CD4-positive, alpha-beta T cell treated with Interleukin-17A for 4 hours (primary cell): ENCODE data around the gene FAM9C.
"Not testable (repeated sequence)": the region's sequence is repeated elsewhere in the genome, so short reads cannot be mapped to it uniquely, and the experiment has no call there.

ENCODE experiments used
- DNase-seq: peaks from one replicate; pipeline ENCODE4 v3.0.0-alpha.2; 2020; ENCODE audit warnings: mixed read lengths

The FAM9C gene

GRCh38 chrX:13044441-13044840, at the start of gene FAM9C:
FAM9C (minus strand) TSS chrX:13044620; CDS start chrX:13043789, 831 bp downstream.
- no peak for DNase-seq

- DNase-seq = peak; percentile 56
Observed at GRCh38 chrX:13093529-13094140, 49.2 kb upstream of the FAM9C start.

GRCh38 chrX:13092455-13092941, 48.1 kb upstream of the FAM9C start:
- peak; percentile 81 for DNase-seq

GRCh38 chrX:13091111-13091765, 46.8 kb upstream of the FAM9C start:
- peak; percentile 51 for DNase-seq

- DNase-seq = peak; percentile 30
Observed at GRCh38 chrX:13090339-13091110, 46.1 kb upstream of the FAM9C start.

GRCh38 chrX:13090027-13090338, 45.6 kb upstream of the FAM9C start:
- DNase-seq = no peak

GRCh38 chrX:13088156-13088487, 43.7 kb upstream of the FAM9C start:
- DNase-seq = peak; percentile 55

GRCh38 chrX:13087322-13088155, 43.1 kb upstream of the FAM9C start:
- peak; percentile 72 for DNase-seq

- not testable (repeated sequence) for DNase-seq
Observed at GRCh38 chrX:13086793-13087321, 42.4 kb upstream of the FAM9C start.

GRCh38 chrX:13086076-13086475, 41.7 kb upstream of the FAM9C start:
- no peak for DNase-seq

- peak; percentile 74 for DNase-seq
Observed at GRCh38 chrX:13085526-13085925, 41.1 kb upstream of the FAM9C start.

- no peak for DNase-seq
Observed at GRCh38 chrX:13084611-13085010, 40.2 kb upstream of the FAM9C start.

GRCh38 chrX:13083755-13084326, 39.4 kb upstream of the FAM9C start:
- not testable (repeated sequence) for DNase-seq

GRCh38 chrX:13082206-13083065, 38.0 kb upstream of the FAM9C start:
- peak; percentile 48 for DNase-seq

- DNase-seq = peak; percentile 39
Observed at GRCh38 chrX:13081395-13082205, 37.2 kb upstream of the FAM9C start.

GRCh38 chrX:13080128-13080795, 35.8 kb upstream of the FAM9C start:
- DNase-seq = no peak

- peak; percentile 31 for DNase-seq
Observed at GRCh38 chrX:13078739-13079444, 34.5 kb upstream of the FAM9C start.

GRCh38 chrX:13077168-13077567, 32.7 kb upstream of the FAM9C start:
- DNase-seq = peak; percentile 66
